ENCODE data around the gene CAMK1D.

The CAMK1D gene

GRCh38 chr10:12372846-12373245 lies 23.5 kb downstream of the CAMK1D start:
- no peak for DNase-seq (ENCODE audit: low read depth, low spot score)

GRCh38 chr10:12375076-12375504 lies 25.7 kb downstream of the CAMK1D start:
- no peak for DNase-seq (ENCODE audit: low read depth, low spot score)

DNA sequence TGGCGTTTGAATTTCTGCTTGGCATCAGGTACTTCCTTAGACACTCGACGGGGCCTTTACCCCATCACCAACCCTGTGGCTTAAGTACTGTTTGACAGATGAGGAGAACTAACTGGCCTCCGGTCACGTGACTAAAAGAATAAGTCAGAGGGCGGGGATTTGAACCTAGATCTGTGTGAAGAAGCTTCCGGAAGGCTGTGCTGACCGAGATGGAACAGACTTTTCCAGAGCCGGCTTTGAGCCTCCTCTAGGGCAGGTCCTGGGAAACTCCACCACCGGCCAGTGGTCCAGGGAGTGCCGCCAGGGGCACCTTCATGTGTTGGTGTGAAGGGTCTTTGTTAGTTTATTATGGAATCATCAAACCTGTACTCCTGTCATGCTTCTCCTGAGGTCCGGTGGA lies 26.9 kb downstream of the CAMK1D start:
- no peak for DNase-seq (ENCODE audit: low read depth, low spot score)

DNA sequence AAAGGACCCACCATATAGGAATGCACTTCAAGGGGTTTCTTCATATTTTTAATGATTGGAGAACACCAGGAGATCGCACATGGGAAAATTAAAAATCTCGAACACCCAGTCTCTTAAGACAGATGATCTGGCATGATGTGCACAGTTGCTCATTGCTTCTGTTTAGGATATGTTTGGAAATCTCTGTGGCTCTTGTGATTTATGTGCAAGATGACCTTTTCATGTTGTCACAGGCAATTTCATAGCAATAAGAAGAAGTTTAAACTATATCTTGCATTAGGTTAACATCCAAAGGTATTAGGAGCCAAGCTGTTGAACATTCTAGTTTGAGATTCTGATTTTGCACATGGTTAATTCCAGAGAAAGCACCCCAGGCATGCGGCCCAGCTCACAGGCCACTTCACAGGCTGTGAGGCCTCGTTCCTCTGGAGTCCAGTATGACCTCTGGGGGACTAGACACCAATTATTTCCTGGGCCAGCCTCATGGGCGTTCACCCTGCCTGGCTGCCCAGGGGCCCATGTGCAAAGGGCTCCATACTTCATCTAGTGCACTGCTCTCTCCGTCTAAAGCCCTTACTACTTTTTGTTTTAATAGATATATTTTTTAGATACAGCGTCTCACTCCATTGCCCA lies 28.4 kb downstream of the CAMK1D start:
- DNase-seq (ENCODE audit: low read depth, low spot score), result no peak

DNA sequence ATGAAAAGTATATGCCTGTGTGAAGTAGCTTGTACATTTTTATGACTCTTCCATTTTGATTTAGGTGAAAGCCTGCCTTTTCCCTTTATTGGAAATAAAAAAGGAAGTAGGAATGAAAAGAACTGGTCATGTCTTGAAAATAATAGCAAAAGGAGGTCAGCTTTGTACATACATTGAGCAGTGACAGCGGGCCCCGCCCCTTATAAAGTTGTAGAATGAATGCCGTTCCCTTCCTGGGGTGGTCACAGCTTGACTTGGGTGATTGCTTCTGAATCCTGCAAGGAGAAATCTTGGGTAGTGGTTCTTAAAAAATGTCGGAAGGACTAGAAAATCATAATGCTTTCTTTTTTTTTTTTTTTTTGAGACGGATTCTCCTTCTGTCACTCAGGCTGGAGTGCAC lies 31.7 kb downstream of the CAMK1D start:
- DNase-seq (ENCODE audit: low read depth, low spot score), result no peak

DNA sequence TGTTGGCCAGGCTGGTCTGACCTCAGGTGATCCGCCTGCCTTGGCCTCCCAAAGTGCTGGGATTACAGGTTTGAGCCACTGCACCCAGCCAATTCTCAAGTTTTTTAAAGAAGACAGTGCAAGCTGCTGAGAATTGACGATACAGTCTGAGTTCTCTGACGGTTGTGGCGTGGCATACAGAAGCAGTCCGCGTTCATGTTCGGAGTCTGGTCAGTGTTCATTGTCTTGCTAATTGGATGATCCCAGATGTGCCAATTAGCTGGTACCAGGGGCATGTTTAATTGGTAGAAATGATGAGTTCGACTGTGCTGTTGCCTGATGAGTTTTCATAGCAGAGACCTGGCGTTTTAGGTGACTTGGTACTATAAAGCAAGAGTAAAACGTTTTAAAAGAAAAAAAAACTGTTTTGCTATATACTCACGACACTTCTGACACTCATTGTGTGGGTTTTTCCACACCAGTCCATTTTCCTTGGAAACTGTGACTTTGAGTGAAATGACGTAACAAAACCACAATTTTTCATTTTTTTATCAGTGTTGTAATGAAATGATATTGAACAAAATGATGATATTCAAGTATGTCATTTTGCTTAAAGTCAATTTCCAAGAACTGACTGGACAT lies 32.3 kb downstream of the CAMK1D start:
- DNase-seq (ENCODE audit: low read depth, low spot score), result no peak

DNA sequence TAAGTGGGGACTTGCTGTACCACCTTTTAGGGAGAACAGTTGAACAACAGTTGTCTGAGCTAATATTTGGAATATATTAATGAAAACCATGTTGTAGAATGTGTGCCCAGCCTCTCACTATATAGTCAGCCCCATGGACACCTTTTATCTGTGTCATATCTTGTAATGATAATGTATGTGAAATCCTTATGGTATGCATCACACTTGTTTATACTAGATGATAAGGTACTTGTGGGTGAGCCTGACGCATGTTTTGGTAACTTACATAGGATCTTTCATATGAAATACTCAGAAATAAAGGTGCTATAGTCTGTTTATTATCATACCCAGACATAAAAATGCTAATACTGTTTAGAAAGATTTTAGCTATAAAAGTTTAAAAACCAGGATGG lies 32.8 kb downstream of the CAMK1D start:
- DNase-seq (ENCODE audit: low read depth, low spot score), result no peak

DNA sequence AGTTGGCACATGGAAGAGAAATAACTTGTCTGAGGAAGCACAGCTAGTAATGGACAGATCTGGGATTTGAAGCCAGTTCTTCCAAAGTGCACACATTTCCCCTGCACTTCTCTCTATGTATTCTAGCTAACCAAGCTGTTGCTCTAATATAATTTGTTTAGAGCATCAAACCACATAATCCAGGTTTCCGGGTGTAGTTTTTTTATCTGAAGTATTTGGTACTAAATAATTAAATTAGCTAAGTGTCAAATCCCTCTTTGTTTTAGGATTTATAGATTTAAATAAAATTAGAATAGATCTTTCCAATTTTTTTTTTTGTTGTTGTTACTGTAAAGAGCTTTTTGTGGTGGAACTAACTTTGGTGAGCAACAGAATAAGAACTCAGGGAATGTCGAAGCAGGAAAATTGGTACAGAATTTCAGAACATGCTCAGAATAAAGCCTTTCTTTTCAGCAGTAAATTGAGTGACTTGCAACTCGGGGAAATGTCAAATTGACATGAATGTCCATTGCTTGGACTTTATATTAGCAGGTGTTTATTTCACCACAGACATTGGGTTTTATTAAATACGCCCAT lies 33.7 kb downstream of the CAMK1D start:
- no peak for DNase-seq (ENCODE audit: low read depth, low spot score)

- no peak for DNase-seq (ENCODE audit: low read depth, low spot score)
These were observed 35.6 kb downstream of the CAMK1D start for GRCh38 chr10:12384906-12385305.

GRCh38 chr10:12387561-12388210 lies 38.3 kb downstream of the CAMK1D start:
- DNase-seq (ENCODE audit: low read depth, low spot score), result no peak

- no peak for DNase-seq (ENCODE audit: low read depth, low spot score)
These were observed 39.3 kb downstream of the CAMK1D start for GRCh38 chr10:12388671-12389070.

DNA sequence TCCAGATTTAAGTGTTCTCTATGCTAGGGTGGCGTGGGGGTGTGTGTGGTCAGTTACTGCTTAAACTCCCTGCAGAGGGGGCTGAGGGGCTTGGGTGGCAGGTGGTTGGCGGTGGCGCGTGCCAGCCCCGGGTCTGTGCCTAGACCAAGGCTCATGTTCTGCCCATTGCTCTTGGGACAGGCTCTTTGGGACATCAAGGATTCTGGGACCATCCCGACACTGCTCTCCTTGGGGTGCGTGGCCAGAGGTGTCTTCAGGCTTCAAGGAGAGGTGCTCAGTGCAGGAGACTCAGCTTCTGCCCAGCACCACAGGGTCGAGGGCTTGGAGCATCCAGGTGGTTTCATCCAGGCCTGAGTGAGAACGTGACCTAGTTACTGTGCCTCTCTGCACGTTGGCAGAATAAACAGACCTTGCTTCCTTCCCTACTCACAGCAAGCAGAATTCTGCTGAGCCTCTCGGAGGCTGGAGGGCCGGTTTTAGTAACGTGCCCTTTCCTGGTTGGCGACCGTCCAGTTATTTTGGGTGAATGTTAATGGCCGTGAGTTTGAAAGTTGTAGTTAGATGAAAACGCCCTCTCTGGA lies 39.9 kb downstream of the CAMK1D start:
- no peak for DNase-seq (ENCODE audit: low read depth, low spot score)

DNA sequence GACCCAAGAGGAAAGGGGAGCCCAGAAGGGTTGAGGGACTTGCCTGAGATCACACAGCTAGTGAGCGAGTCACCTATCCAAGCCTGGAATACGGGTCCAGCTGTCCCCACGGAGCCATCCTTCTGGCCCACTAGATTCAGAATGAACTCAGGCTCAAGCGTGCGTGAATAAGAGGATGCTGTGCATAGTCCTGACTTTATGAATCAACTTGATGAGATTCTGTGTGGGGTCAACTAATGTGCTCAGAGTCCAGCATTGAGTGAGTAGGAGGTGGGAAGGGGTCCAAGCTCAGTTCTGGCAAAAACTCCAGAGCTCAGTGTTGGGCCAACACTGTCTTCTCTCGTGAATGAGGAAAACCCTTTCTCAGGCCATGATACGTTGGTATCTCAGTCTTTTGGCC lies 41.4 kb downstream of the CAMK1D start:
- no peak for DNase-seq (ENCODE audit: low read depth, low spot score)

DNA sequence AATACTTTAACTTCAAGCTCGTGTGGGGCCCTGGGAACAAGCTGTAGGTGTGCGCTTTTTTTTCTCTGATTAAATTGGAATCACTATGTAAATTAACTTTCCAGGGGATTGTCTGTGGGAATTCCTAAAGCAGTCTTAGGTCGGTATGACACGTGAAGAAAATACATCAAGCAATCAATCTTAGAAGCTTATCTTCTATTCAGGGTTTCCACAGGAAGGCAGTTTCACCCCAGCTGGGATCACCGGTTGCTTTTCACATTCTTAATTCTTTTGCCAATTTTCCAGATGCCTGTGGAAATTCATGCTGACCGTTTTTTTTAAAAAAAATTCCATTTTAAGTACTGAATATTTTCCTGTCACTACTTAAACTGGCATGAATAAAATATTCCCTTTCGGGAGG lies 41.9 kb downstream of the CAMK1D start:
- DNase-seq (ENCODE audit: low read depth, low spot score), result no peak

DNA sequence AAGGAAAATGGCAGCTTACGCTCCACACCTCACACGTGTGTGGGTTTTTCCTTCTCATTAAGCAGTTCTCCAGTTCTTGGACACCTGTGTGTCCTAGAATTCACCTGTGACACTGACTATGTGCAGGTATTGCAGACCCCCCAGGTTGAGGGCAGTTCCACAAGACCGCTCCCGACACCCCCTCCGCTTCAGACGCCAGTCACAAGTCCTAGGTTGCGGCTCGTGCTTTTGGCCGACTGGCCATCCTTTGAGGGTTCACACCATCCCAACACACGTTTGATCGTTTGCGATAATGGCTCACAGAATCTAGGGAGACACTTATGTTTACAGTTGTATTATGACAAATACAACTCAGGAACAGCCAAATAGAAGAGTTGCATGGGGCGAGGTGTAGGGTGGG lies 44.5 kb downstream of the CAMK1D start:
- no peak for DNase-seq (ENCODE audit: low read depth, low spot score)

- DNase-seq (ENCODE audit: low read depth, low spot score), result no peak
These were observed 45.1 kb downstream of the CAMK1D start for GRCh38 chr10:12394241-12395033.

DNA sequence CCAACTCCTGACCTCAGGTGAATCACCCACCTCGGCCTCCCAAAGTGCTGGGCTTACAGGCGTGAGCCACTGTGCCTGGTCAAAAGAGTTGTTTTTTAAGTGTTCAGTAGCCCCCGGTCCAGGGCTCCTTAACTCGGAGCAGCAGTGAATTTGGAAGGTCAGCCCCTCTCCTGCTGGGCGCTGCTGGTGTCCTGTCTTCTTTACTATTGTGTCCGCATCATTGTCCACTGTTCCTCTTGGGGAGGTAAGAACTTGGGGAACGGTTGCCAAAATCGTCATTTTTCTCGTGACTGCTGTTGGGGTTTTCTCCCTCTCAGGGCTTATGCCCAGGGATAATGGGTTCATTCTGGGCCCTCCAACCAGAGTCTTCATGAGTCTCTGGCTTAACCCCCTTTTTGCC lies 46.7 kb downstream of the CAMK1D start:
- no peak for DNase-seq (ENCODE audit: low read depth, low spot score)

- no peak for DNase-seq (ENCODE audit: low read depth, low spot score)
These were observed 47.2 kb downstream of the CAMK1D start for GRCh38 chr10:12396567-12396966.

DNA sequence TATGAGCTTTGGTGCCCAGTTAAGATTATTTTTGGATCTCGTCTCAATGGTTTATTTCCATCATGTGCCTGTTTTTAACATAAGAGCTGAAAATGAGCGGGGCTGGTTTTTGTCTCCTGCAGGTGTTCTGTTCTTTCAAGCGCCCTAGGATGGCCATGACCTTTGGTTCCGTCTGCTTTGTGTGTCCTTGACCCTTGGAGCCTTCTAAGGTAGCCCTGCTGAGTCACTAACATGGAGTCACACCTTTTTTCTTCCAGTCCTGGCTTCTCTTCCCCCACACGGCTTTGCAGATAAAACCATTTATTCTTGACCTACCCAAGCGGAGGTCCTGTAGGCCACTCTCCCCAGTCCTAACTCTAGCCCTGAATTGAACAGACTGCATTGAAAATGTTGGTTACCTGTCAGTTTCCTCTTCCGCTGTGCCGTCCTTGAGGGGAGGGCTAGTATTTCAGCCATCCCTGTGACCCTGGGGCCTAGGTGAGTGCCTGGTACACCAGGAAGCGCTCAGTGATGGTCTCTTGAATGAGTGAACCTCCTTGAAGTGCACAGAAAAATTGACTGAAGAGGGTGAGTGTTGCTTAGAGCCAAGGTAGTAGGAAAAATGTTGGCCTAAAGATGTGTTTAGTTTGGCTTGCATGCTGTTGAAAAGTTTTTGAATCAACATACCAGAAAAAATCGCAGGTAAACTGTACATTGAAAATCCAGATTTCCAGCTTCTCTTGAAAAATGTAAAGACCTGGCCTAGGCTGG lies 48.0 kb downstream of the CAMK1D start:
- no peak for DNase-seq (ENCODE audit: low read depth, low spot score)

- DNase-seq (ENCODE audit: low read depth, low spot score), result no peak
These were observed 48.6 kb downstream of the CAMK1D start for GRCh38 chr10:12397941-12398340.
